Panc1 (cell line): ENCODE measurements around the gene PARP8. TPM values are rescaled to one million over a fixed set of nuclear protein-coding genes. Genes with fewer than 3 reads are reported as not detected.

Source experiments
- ATAC-seq: fragments of 200-7000 bp; cut with Tn5 transposase; 2 replicates; pipeline ENCODE4 v1.9.1; 2020; ENCODE audit warnings: mild to moderate bottlenecking, moderate library complexity
- BruUV-seq: library from RNA; stranded (reverse); fragments of 400-500 nt; replicated peaks from 2 replicates; lab custom pipeline; 2021; lab: Mats Ljungman, UMichigan
- CTCF ChIA-PET: fragments of 300-600 bp; sonication (Branson Sonifier 250); formaldehyde crosslinking; loops from one replicate; lab custom pipeline; 2022; ENCODE audit warnings: antibody characterized with exemption; lab: Charles Lee
- POLR2A ChIA-PET: fragments of 300-600 bp; sonication (Branson Sonifier 250); formaldehyde crosslinking; loops from one replicate; lab custom pipeline; 2022; ENCODE audit warnings: antibody characterized with exemption; lab: Charles Lee
- DNase-seq: peaks from one replicate; pipeline ENCODE4 v3.0.0-alpha.2; 2010; ENCODE audit warnings: low read depth, low spot score
- H3K27ac ChIP-seq: 2 replicates; pipeline ENCODE4 v1.5.1; 2011; ENCODE audit warnings: mild to moderate bottlenecking, low read length, inconsistent platforms
- H3K27me3 ChIP-seq: fragments of 200-500 bp; sonication (Bioruptor generic); 2 replicates; pipeline ENCODE4 v1.6.0; 2014; ENCODE audit warnings: low read length, inconsistent platforms; ENCODE audit not compliant: control insufficient read depth, insufficient read depth
- H3K36me3 ChIP-seq: fragments of 200-500 bp; sonication (Bioruptor generic); 2 replicates; pipeline ENCODE4 v1.5.1; 2014; ENCODE audit warnings: inconsistent platforms, mild to moderate bottlenecking, low read length, moderate library complexity; ENCODE audit not compliant: control insufficient read depth, insufficient read depth
- H3K4me1 ChIP-seq: 2 replicates; pipeline ENCODE4 v1.5.1; 2011; ENCODE audit warnings: inconsistent platforms, mild to moderate bottlenecking, low read length, moderate library complexity; ENCODE audit not compliant: control insufficient read depth, insufficient read depth
- H3K4me3 ChIP-seq, 2 experiments: 2 replicates each; pipeline ENCODE4 v1.5.1; 2011 to 2012; ENCODE audit warnings: low read depth in 2 of 2, low read length in 2 of 2, mild to moderate bottlenecking in 2 of 2, inconsistent platforms in 1 of 2, moderate library complexity in 1 of 2
- H3K9me3 ChIP-seq: fragments of 200-500 bp; sonication (Bioruptor generic); 2 replicates; pipeline ENCODE4 v1.5.1; 2014; ENCODE audit warnings: low read depth, mild to moderate bottlenecking, inconsistent platforms, low read length, moderate library complexity; ENCODE audit not compliant: control insufficient read depth, insufficient read depth
- POLR2AphosphoS5 ChIP-seq: IDR thresholded peaks from 2 replicates; pipeline ENCODE4 v1.6.1; 2012; ENCODE audit warnings: mild to moderate bottlenecking, low read depth, low read length, moderate library complexity
- SIN3A ChIP-seq: IDR thresholded peaks from 2 replicates; pipeline ENCODE4 v1.6.1; 2012; ENCODE audit warnings: low read depth, mild to moderate bottlenecking, low read length, moderate library complexity, borderline replicate concordance; ENCODE audit not compliant: insufficient read depth
- TCF7L2 ChIP-seq: IDR thresholded peaks from 2 replicates; pipeline ENCODE4 v1.6.1; 2011; ENCODE audit warnings: mild to moderate bottlenecking, low read depth, low read length, inconsistent platforms
- in situ Hi-C: cut with HindIII; loops from 2 replicates; pipeline ENCODE4 v1.10.0; 2016; ENCODE audit warnings: low sequenced_read_pairs, low pct_unique_long_range_greater_than_20kb
- intact Hi-C: fragments of 100-400 bp; cut with micrococcal nuclease; formaldehyde crosslinking; loops from one replicate; pipeline ENCODE4 v1.10.0; 2022; ENCODE audit not compliant: unreplicated experiment
- total RNA-seq: library from RNA; stranded (reverse); gene quantifications from one replicate; pipeline ENCODE4 v1.2.1, GENCODE V29; 2021; ENCODE audit not compliant: unreplicated experiment
- TF ChIP-seq, protein P1 (sequence below), 2 experiments: IDR thresholded peaks; 2 replicates each; pipeline ENCODE4 v1.6.1; 2011 to 2012; ENCODE audit warnings: low read depth in 2 of 2, control low read depth in 1 of 2, low read length in 1 of 2, mild to moderate bottlenecking in 1 of 2, moderate library complexity in 1 of 2; ENCODE audit not compliant: insufficient read depth in 1 of 2
- TF ChIP-seq, protein P2 (sequence below): fragments of 450-650 bp; IDR thresholded peaks from 2 replicates; pipeline ENCODE4 v1.5.1; 2017; ENCODE audit warnings: mild to moderate bottlenecking

The PARP8 gene
- total RNA-seq, 1 experiment from 2014 or later = 20.2 TPM

DNA sequence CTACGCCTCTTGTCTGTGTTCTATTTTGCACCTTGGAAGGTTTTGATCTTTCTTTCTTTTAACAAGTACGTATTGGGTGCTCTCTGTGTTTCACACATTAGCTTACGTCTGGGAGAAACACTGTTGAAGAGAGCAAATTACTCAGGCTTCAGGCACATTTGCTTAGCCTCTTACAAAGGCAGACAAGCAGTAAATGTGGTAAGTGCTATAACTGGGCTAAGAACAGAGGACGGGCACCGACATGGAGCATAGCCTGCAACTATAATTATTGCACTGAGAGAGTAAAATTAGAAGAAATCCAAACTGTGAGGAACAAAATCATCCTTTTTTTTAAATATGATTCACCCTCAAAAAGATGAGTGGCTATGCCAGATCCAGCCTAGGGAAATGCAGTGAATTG, 9.4 kb upstream of the PARP8 start:
- in situ Hi-C loops = no loop called here
- BruUV-seq = no TSS peak
- TF ChIP-seq, protein P1, sequence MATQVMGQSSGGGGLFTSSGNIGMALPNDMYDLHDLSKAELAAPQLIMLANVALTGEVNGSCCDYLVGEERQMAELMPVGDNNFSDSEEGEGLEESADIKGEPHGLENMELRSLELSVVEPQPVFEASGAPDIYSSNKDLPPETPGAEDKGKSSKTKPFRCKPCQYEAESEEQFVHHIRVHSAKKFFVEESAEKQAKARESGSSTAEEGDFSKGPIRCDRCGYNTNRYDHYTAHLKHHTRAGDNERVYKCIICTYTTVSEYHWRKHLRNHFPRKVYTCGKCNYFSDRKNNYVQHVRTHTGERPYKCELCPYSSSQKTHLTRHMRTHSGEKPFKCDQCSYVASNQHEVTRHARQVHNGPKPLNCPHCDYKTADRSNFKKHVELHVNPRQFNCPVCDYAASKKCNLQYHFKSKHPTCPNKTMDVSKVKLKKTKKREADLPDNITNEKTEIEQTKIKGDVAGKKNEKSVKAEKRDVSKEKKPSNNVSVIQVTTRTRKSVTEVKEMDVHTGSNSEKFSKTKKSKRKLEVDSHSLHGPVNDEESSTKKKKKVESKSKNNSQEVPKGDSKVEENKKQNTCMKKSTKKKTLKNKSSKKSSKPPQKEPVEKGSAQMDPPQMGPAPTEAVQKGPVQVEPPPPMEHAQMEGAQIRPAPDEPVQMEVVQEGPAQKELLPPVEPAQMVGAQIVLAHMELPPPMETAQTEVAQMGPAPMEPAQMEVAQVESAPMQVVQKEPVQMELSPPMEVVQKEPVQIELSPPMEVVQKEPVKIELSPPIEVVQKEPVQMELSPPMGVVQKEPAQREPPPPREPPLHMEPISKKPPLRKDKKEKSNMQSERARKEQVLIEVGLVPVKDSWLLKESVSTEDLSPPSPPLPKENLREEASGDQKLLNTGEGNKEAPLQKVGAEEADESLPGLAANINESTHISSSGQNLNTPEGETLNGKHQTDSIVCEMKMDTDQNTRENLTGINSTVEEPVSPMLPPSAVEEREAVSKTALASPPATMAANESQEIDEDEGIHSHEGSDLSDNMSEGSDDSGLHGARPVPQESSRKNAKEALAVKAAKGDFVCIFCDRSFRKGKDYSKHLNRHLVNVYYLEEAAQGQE (IDR thresholded peaks at IDR 0.05; ENCODE audit: insufficient read depth in 1 of 2, low read depth in 2 of 2, low read length in 1 of 2) = no peak
- TF ChIP-seq TCF7L2 (no peak), POLR2AphosphoS5 (no peak), SIN3A (no peak)
- TF ChIP-seq, protein P2, sequence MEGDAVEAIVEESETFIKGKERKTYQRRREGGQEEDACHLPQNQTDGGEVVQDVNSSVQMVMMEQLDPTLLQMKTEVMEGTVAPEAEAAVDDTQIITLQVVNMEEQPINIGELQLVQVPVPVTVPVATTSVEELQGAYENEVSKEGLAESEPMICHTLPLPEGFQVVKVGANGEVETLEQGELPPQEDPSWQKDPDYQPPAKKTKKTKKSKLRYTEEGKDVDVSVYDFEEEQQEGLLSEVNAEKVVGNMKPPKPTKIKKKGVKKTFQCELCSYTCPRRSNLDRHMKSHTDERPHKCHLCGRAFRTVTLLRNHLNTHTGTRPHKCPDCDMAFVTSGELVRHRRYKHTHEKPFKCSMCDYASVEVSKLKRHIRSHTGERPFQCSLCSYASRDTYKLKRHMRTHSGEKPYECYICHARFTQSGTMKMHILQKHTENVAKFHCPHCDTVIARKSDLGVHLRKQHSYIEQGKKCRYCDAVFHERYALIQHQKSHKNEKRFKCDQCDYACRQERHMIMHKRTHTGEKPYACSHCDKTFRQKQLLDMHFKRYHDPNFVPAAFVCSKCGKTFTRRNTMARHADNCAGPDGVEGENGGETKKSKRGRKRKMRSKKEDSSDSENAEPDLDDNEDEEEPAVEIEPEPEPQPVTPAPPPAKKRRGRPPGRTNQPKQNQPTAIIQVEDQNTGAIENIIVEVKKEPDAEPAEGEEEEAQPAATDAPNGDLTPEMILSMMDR = no peak
- Histone ChIP-seq H3K4me1 (no peaks in the 10 kb centered on the region), H3K4me3 (no peak overlapping the region), H3K9me3 (no peaks in the 10 kb centered on the region), H3K36me3 (no peaks in the 10 kb centered on the region), H3K27me3 (no peaks in the 10 kb centered on the region), H3K27ac (no peak overlapping the region)
- CTCF ChIA-PET = no interaction called here
- no peak for ATAC-seq
- POLR2A ChIA-PET = no interaction called here
- DNase-seq = no peak
- intact Hi-C loops = no loop called here

DNA sequence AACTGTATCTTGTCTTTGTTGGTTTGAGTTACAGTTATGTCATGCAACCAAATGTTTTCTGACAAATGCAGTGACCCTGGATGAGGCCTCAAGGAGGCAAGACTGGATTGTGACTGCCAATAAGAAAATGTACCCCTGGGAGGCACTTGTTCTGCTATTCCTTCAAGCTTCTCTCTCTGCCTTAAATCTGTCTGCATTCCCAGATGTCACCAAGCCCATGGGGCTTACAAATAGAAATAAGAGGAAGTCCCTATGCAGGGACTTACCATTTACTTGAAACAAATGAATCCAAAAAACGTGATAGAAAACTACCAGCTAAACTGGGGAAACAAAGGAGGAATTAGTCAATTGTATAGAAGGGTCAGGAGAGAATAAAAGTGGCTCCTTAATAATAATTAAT, 8.2 kb upstream of the PARP8 start:
- intact Hi-C loops (no loop called here), in situ Hi-C loops (no loop called here)
- DNase-seq (no peak), ATAC-seq (no peak)
- CTCF ChIA-PET = no interaction called here
- H3K9me3 ChIP-seq = no peaks in the 10 kb centered on the region
- no peak for TF ChIP-seq SIN3A
- TF ChIP-seq, protein P2 = no peak
- TF ChIP-seq TCF7L2 = no peak
- TF ChIP-seq, protein P1 (IDR thresholded peaks at IDR 0.05; ENCODE audit: insufficient read depth in 1 of 2, low read depth in 2 of 2, low read length in 1 of 2) = no peak
- TF ChIP-seq POLR2AphosphoS5 = no peak
- no peaks in the 10 kb centered on the region for H3K4me1 ChIP-seq
- H3K27me3 ChIP-seq = no peaks in the 10 kb centered on the region
- H3K27ac ChIP-seq = no peak overlapping the region
- H3K36me3 ChIP-seq = no peaks in the 10 kb centered on the region
- H3K4me3 ChIP-seq = no peak overlapping the region
- POLR2A ChIA-PET = no interaction called here
- no TSS peak for BruUV-seq
